Epithelial cell of esophagus (primary cell): Measurements from ENCODE around the gene ENTR1.
A peak's percentile ranks its signal among the peaks of the same experiment; 100 is the strongest.

Experiments
- DNase-seq: peaks from one replicate; pipeline ENCODE4 v3.0.0; 2010; ENCODE audit warnings: low read depth
- H3K4me3 ChIP-seq: 2 replicates; pipeline ENCODE4 v1.5.1; 2011; ENCODE audit warnings: mild to moderate bottlenecking, low read length, control low read depth
- CTCF ChIP-seq: IDR thresholded peaks from 2 replicates; pipeline ENCODE4 v1.5.1; 2011; ENCODE audit warnings: low read depth, mild to moderate bottlenecking, low read length, control low read depth, inconsistent platforms; ENCODE audit not compliant: insufficient read depth; ENCODE audit errors: missing control alignments

Gene ENTR1

GRCh38 chr9:136410500-136411287 lies at the start of gene ENTR1, which contains the start of gene PMPCA:
ENTR1 (minus strand) TSS chr9:136410614; CDS start chr9:136410397, 217 bp downstream.
PMPCA (plus strand) TSS chr9:136410658; CDS start chr9:136410669, 11 bp downstream.
- DNase-seq: peak; percentile 93
- H3K4me3 ChIP-seq: peak within 1 kb of the TSS; percentile 96

GRCh38 chr9:136459425-136459824 lies 49.0 kb upstream of the ENTR1 start:
- no peak overlapping the region for H3K4me3 ChIP-seq
- DNase-seq: no peak
- TF ChIP-seq CTCF: no peak

More at GRCh38 chr9:136410500-136411287, at the start of gene ENTR1, which contains the start of gene PMPCA:
- TF ChIP-seq CTCF: no peak

- no peak for DNase-seq
- no peak overlapping the region for H3K4me3 ChIP-seq
- TF ChIP-seq CTCF: no peak
Observed at GRCh38 chr9:136457326-136457725, 46.9 kb upstream of the ENTR1 start.

- H3K4me3 ChIP-seq: no peak overlapping the region
- TF ChIP-seq CTCF: no peak
- DNase-seq: no peak
Observed at GRCh38 chr9:136456258-136456657, 45.8 kb upstream of the ENTR1 start.

GRCh38 chr9:136455043-136456002 lies 44.9 kb upstream of the ENTR1 start:
- H3K4me3 ChIP-seq: no peak overlapping the region
- TF ChIP-seq CTCF: no peak
- DNase-seq: no peak

GRCh38 chr9:136454026-136454796 lies 43.8 kb upstream of the ENTR1 start:
- TF ChIP-seq CTCF: no peak
- DNase-seq: no peak
- H3K4me3 ChIP-seq: no peak overlapping the region
